Measurements from ENCODE around the gene VIT.

DNA sequence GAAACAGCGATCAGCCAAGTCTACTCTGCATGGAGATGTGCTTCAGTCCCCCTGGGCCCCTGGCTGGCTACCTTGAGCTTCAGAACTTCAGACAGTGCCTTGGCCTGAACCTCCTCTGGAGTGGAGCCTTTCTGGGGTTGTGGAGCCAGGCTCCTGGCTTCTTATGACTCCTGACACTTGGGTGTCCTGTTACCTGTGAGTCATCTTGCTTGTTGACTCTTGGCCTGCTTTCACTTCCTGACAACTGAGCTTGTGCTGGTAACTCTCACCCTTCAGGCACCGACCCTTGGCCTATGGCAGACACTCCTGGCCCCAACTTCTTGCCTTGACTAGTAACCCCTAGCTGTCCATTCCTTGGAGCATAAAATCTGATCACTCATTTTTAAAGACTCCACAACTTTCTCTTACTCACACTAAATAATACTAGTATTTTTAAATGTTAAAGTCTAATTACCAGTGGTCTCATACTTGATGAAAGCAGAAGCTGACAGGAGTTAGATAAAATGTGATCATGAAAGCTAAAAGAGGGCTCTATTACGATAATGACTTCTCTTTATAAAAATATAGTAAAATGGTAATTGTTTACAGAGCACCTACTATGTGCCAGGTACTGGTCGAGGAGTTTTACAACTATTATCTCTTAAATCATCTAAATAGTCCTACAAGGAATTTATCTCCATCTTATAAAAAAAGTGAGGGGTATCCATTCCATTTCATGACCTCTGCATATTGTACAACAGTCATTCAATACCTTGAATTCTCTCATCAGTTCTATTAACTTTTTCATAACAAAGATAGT lies 46.3 kb upstream of the VIT start:
- TF ChIP-seq, protein P1, sequence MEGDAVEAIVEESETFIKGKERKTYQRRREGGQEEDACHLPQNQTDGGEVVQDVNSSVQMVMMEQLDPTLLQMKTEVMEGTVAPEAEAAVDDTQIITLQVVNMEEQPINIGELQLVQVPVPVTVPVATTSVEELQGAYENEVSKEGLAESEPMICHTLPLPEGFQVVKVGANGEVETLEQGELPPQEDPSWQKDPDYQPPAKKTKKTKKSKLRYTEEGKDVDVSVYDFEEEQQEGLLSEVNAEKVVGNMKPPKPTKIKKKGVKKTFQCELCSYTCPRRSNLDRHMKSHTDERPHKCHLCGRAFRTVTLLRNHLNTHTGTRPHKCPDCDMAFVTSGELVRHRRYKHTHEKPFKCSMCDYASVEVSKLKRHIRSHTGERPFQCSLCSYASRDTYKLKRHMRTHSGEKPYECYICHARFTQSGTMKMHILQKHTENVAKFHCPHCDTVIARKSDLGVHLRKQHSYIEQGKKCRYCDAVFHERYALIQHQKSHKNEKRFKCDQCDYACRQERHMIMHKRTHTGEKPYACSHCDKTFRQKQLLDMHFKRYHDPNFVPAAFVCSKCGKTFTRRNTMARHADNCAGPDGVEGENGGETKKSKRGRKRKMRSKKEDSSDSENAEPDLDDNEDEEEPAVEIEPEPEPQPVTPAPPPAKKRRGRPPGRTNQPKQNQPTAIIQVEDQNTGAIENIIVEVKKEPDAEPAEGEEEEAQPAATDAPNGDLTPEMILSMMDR (IDR thresholded peaks at IDR 0.05), result no peak
- TF ChIP-seq POLR2AphosphoS5 (IDR thresholded peaks at IDR 0.05), result no peak

Measured in esophagus muscularis mucosa (tissue), 3 donors.